ENCODE results near the gene GLE1. TPM values are rescaled to one million over a fixed set of nuclear protein-coding genes. Genes with fewer than 3 reads are reported as not detected.
"Not testable (repeated sequence)": the region's sequence is repeated elsewhere in the genome, so short reads cannot be mapped to it uniquely, and the experiment has no call there.

GLE1 gene
- total and polyA plus RNA-seq, 10 donors: 14.3 to 31.2 (median 22.7) TPM

GRCh38 chr9:128495804-128496417 lies 8.6 kb upstream of the GLE1 start:
- intact Hi-C loops (cut with DNase I; ENCODE audit: low total_unique reads): no loop called here
- peaks cover 0 to 100% (median 66%) of the 10 kb centered on the region in 6 donors for H3K36me3 ChIP-seq
- H3K27me3 ChIP-seq (replicated peaks in 1 of 7): no peaks in the 10 kb centered on the region
- H3K9me3 ChIP-seq: no peaks in the 10 kb centered on the region
- no peak for TF ChIP-seq POLR2A (IDR thresholded peaks at IDR 0.05)
- 76 to 85% (median 80%) methylated on average over 6 of the region's 6 CpGs for WGBS, 5 donors
- no peak overlapping the region for H3K27ac ChIP-seq
- H3K4me3 ChIP-seq: no peak overlapping the region
- H3K4me1 ChIP-seq: peaks cover 6 to 19% (median 14%) of the 10 kb centered on the region in 6 donors
- DNase-seq: peak; percentile 15

- peaks cover 0 to 93% (median 62%) of the 10 kb centered on the region in 6 donors for H3K36me3 ChIP-seq
- intact Hi-C loops (cut with DNase I; ENCODE audit: low total_unique reads): no loop called here
- H3K9me3 ChIP-seq: no peaks in the 10 kb centered on the region
- no peak overlapping the region for H3K27ac ChIP-seq
- no peak for TF ChIP-seq CTCF (IDR thresholded peaks at IDR 0.05 in 8 of 11, conservative IDR thresholded peaks at IDR 0.05 in 3 of 11)
- no peaks in the 10 kb centered on the region for H3K27me3 ChIP-seq (replicated peaks in 1 of 7)
- peak; percentile 35 for DNase-seq
- 94 to 97% (median 97%) methylated on average over 9 to 11 of the region's 11 CpGs for WGBS, 5 donors
- no peak overlapping the region for H3K4me3 ChIP-seq
- peaks cover 6 to 19% (median 14%) of the 10 kb centered on the region in 6 donors for H3K4me1 ChIP-seq
Observed at GRCh38 chr9:128497824-128498610, 6.5 kb upstream of the GLE1 start.

- peaks cover 4 to 23% (median 16%) of the 10 kb centered on the region in 6 donors for H3K4me1 ChIP-seq
- H3K27me3 ChIP-seq (replicated peaks in 1 of 7): no peaks in the 10 kb centered on the region
- H3K9me3 ChIP-seq: no peaks in the 10 kb centered on the region
- intact Hi-C loops (cut with DNase I; ENCODE audit: low total_unique reads): no loop called here
- peaks cover 0 to 84% (median 59%) of the 10 kb centered on the region in 6 donors for H3K36me3 ChIP-seq
- DNase-seq: no peak
- no peak overlapping the region for H3K4me3 ChIP-seq
- TF ChIP-seq POLR2A (IDR thresholded peaks at IDR 0.05) (no peak), POLR2AphosphoS5 (IDR thresholded peaks at IDR 0.05) (no peak), CTCF (IDR thresholded peaks at IDR 0.05 in 8 of 11, conservative IDR thresholded peaks at IDR 0.05 in 3 of 11) (no peak)
- no peak overlapping the region for H3K27ac ChIP-seq
- 93 to 100% (median 97%) methylated on average over 9 of the region's 9 CpGs for WGBS, 5 donors
Observed at GRCh38 chr9:128498911-128499310, 5.6 kb upstream of the GLE1 start.

GRCh38 chr9:128499920-128500319 lies 4.6 kb upstream of the GLE1 start:
- no peaks in the 10 kb centered on the region for H3K27me3 ChIP-seq (replicated peaks in 1 of 7)
- intact Hi-C loops (cut with DNase I; ENCODE audit: low total_unique reads): loop anchor here (10.0 kb wide), 1 partner anchor 55 kb away; the partner anchor contains the start of gene SPTAN1
- peaks cover 0 to 18% (median 10%) of the 10 kb centered on the region in 6 donors for H3K4me1 ChIP-seq
- DNase-seq: peak; percentile 34
- no peak for TF ChIP-seq POLR2A (IDR thresholded peaks at IDR 0.05)
- TF ChIP-seq POLR2AphosphoS5 (IDR thresholded peaks at IDR 0.05): no peak
- TF ChIP-seq CTCF (IDR thresholded peaks at IDR 0.05 in 8 of 11, conservative IDR thresholded peaks at IDR 0.05 in 3 of 11): no peak
- WGBS, 5 donors: 92 to 96% (median 95%) methylated on average over 15 of the region's 15 CpGs
- no peak overlapping the region for H3K27ac ChIP-seq
- peaks cover 0 to 74% (median 51%) of the 10 kb centered on the region in 6 donors for H3K36me3 ChIP-seq
- H3K4me3 ChIP-seq: no peak overlapping the region
- no peaks in the 10 kb centered on the region for H3K9me3 ChIP-seq

GRCh38 chr9:128503415-128503825 lies 1.1 kb upstream of the GLE1 start:
- peaks cover 10 to 41% (median 25%) of the 10 kb centered on the region in 6 donors for H3K4me1 ChIP-seq

More at GRCh38 chr9:128503415-128503825, 1.1 kb upstream of the GLE1 start:
- not testable (repeated sequence) for H3K27me3 ChIP-seq (replicated peaks in 1 of 7); H3K9me3 ChIP-seq
- peaks cover 0 to 55% (median 26%) of the 10 kb centered on the region in 6 donors for H3K36me3 ChIP-seq
- peak overlapping the region in 2 of 8 donors; percentile 86 to 88 for H3K4me3 ChIP-seq
- intact Hi-C loops (cut with DNase I; ENCODE audit: low total_unique reads): loop anchor here (10.0 kb wide), 1 partner anchor 51 kb away; the partner anchor contains the start of gene SPTAN1
- DNase-seq: peak; percentile 56
- WGBS, 5 donors: 72 to 85% (median 80%) methylated on average over 14 of the region's 14 CpGs
- H3K27ac ChIP-seq: peak overlapping the region in 1 of 8 donors; percentile 94
